Neural progenitor cell (in vitro differentiated cells): ENCODE data around the gene FHAD1. TPM values are rescaled to one million over a fixed set of nuclear protein-coding genes. Genes with fewer than 3 reads are reported as not detected.

Experiments
- DNase-seq: peaks from one replicate; pipeline ENCODE4 v3.0.0-alpha.2; 2016; ENCODE audit warnings: low spot score
- H2AFZ ChIP-seq: fragments of 200-600 bp; sonication (generic); replicated peaks from 2 replicates; pipeline ENCODE4 v1.6.1; 2016; ENCODE audit warnings: antibody characterized with exemption
- H3F3A ChIP-seq: fragments of 200-600 bp; sonication (generic); 2 replicates; pipeline ENCODE4 v1.6.1; 2016; ENCODE audit warnings: antibody characterized with exemption, low read depth
- H3K27ac ChIP-seq: fragments of 200-600 bp; sonication (generic); 2 replicates; pipeline ENCODE4 v1.5.1; 2016; ENCODE audit warnings: mild to moderate bottlenecking
- H3K27me3 ChIP-seq: fragments of 200-600 bp; sonication (generic); 2 replicates; pipeline ENCODE4 v1.6.1; 2016; ENCODE audit warnings: mild to moderate bottlenecking, moderate library complexity
- H3K36me3 ChIP-seq: fragments of 200-600 bp; sonication (generic); 2 replicates; pipeline ENCODE4 v1.5.1; 2016
- H3K4me1 ChIP-seq: fragments of 200-600 bp; sonication (generic); 2 replicates; pipeline ENCODE4 v1.6.1; 2016; ENCODE audit warnings: mixed run types
- H3K4me2 ChIP-seq: fragments of 200-600 bp; sonication (generic); 2 replicates; pipeline ENCODE4 v1.6.1; 2016
- H3K4me3 ChIP-seq: fragments of 200-600 bp; sonication (generic); 2 replicates; pipeline ENCODE4 v1.5.1; 2016
- H3K79me2 ChIP-seq: fragments of 200-600 bp; sonication (generic); 2 replicates; pipeline ENCODE4 v1.6.1; 2016; ENCODE audit warnings: low read depth
- H3K9ac ChIP-seq: fragments of 200-600 bp; sonication (generic); 2 replicates; pipeline ENCODE4 v1.6.1; 2016
- H3K9me3 ChIP-seq: fragments of 200-600 bp; sonication (generic); 2 replicates; pipeline ENCODE4 v1.5.1; 2016; ENCODE audit warnings: low read depth
- H4K20me1 ChIP-seq: fragments of 200-600 bp; sonication (generic); 2 replicates; pipeline ENCODE4 v1.6.1; 2016; ENCODE audit warnings: low read depth
- H3K27ac Mint-ChIP-seq: 3 replicates; pipeline ENCODE4 v1.8.0; 2021; ENCODE audit warnings: mixed read lengths
- H3K27me3 Mint-ChIP-seq: 2 replicates; pipeline ENCODE4 v1.8.0; 2022; ENCODE audit warnings: low read depth, mild to moderate bottlenecking, inconsistent platforms, moderate library complexity, mixed read lengths; ENCODE audit not compliant: insufficient read depth
- H3K36me3 Mint-ChIP-seq: 3 replicates; pipeline ENCODE4 v1.8.0; 2021; ENCODE audit warnings: mixed read lengths
- H3K4me1 Mint-ChIP-seq: 3 replicates; pipeline ENCODE4 v1.8.0; 2021; ENCODE audit warnings: mixed read lengths
- H3K4me3 Mint-ChIP-seq: 3 replicates; pipeline ENCODE4 v1.8.0; 2021; ENCODE audit warnings: mild to moderate bottlenecking, moderate library complexity, mixed read lengths
- H3K9me3 Mint-ChIP-seq: 3 replicates; pipeline ENCODE4 v1.8.0; 2020; ENCODE audit warnings: mixed read lengths
- CTCF ChIP-seq: fragments of 200-600 bp; sonication (generic); IDR thresholded peaks from 2 replicates; pipeline ENCODE4 v1.5.1; 2017; ENCODE audit warnings: antibody characterized with exemption, mild to moderate bottlenecking
- EZH2 ChIP-seq: fragments of 200-600 bp; sonication (generic); IDR thresholded peaks from 2 replicates; pipeline ENCODE4 v1.6.1; 2017; ENCODE audit warnings: antibody characterized with exemption, mild to moderate bottlenecking, moderate library complexity
- EZH2phosphoT487 ChIP-seq: fragments of 200-600 bp; sonication (generic); IDR thresholded peaks from 2 replicates; pipeline ENCODE4 v1.6.1; 2017; ENCODE audit warnings: antibody characterized with exemption
- total RNA-seq: library from RNA; depleted of rRNA; stranded (reverse); fragments of >200 nt; gene quantifications from 2 replicates; pipeline ENCODE4 v1.2.3, GENCODE V29; 2015; ENCODE audit warnings: low replicate concordance

Gene FHAD1
- total RNA-seq, 1 donor from 2014 or later: 9.1 TPM

- Histone ChIP-seq H2AFZ (no peak overlapping the region), H3K4me3 (no peak overlapping the region), H3K9me3 (no peaks in the 10 kb centered on the region), H3K79me2 (no peaks in the 10 kb centered on the region), H3K27me3 (peaks cover 5% of the 10 kb centered on the region), H3K9ac (no peak overlapping the region), H3F3A (peaks cover 5% of the 10 kb centered on the region), H3K27ac (no peak overlapping the region), H3K36me3 (no peaks in the 10 kb centered on the region), H3K4me1 (no peaks in the 10 kb centered on the region), H4K20me1 (no peaks in the 10 kb centered on the region), H3K4me2 (no peak overlapping the region)
- H3K27me3 Mint-ChIP-seq: no peaks in the 10 kb centered on the region
- no peak for TF ChIP-seq EZH2
- peaks cover 17% of the 10 kb centered on the region for H3K4me1 Mint-ChIP-seq
- H3K9me3 Mint-ChIP-seq: no peaks in the 10 kb centered on the region
- H3K4me3 Mint-ChIP-seq: no peak overlapping the region
- H3K27ac Mint-ChIP-seq: no peak overlapping the region
- DNase-seq: no peak
- no peaks in the 10 kb centered on the region for H3K36me3 Mint-ChIP-seq
Measured at GRCh38 chr1:15276691-15277446, 29.8 kb downstream of the FHAD1 start.

- no peaks in the 10 kb centered on the region for H4K20me1 ChIP-seq
- no peaks in the 10 kb centered on the region for H3K27me3 ChIP-seq
- H3K4me3 Mint-ChIP-seq: no peak overlapping the region
- no peak overlapping the region for H3K4me3 ChIP-seq
- no peaks in the 10 kb centered on the region for H3K9me3 ChIP-seq
- H3K9me3 Mint-ChIP-seq: no peaks in the 10 kb centered on the region
- no peaks in the 10 kb centered on the region for H3K36me3 ChIP-seq
- H3K4me2 ChIP-seq: no peak overlapping the region
- no peaks in the 10 kb centered on the region for H3K79me2 ChIP-seq
- H3F3A ChIP-seq: no peaks in the 10 kb centered on the region
- H3K27ac Mint-ChIP-seq: no peak overlapping the region
- no peak overlapping the region for H3K9ac ChIP-seq
- TF ChIP-seq CTCF: no peak
- TF ChIP-seq EZH2: no peak
- no peak for TF ChIP-seq EZH2phosphoT487
- no peak overlapping the region for H3K27ac ChIP-seq
- H3K27me3 Mint-ChIP-seq: no peaks in the 10 kb centered on the region
- no peaks in the 10 kb centered on the region for H3K36me3 Mint-ChIP-seq
- peaks cover 11% of the 10 kb centered on the region for H3K4me1 Mint-ChIP-seq
- no peak for DNase-seq
- H3K4me1 ChIP-seq: no peaks in the 10 kb centered on the region
- no peak overlapping the region for H2AFZ ChIP-seq
Measured at GRCh38 chr1:15277447-15277838, 30.4 kb downstream of the FHAD1 start.

- Histone ChIP-seq H3K9ac (no peak overlapping the region), H3K4me2 (no peak overlapping the region), H3K36me3 (no peaks in the 10 kb centered on the region), H3K9me3 (no peaks in the 10 kb centered on the region), H3K27me3 (no peaks in the 10 kb centered on the region), H3K4me3 (no peak overlapping the region), H3K27ac (no peak overlapping the region), H2AFZ (no peak overlapping the region), H3F3A (no peaks in the 10 kb centered on the region), H3K4me1 (no peaks in the 10 kb centered on the region), H3K79me2 (no peaks in the 10 kb centered on the region), H4K20me1 (no peaks in the 10 kb centered on the region)
- Mint-ChIP-seq H3K4me1 (peaks cover 10% of the 10 kb centered on the region), H3K27me3 (no peaks in the 10 kb centered on the region), H3K9me3 (no peaks in the 10 kb centered on the region), H3K36me3 (no peaks in the 10 kb centered on the region), H3K27ac (no peak overlapping the region), H3K4me3 (no peak overlapping the region)
- TF ChIP-seq EZH2 (no peak), CTCF (no peak), EZH2phosphoT487 (no peak)
- no peak for DNase-seq
Measured at GRCh38 chr1:15277933-15278332, 30.9 kb downstream of the FHAD1 start.

- H3K9me3 Mint-ChIP-seq: no peaks in the 10 kb centered on the region
- Histone ChIP-seq H3K4me3 (no peak overlapping the region), H3F3A (no peaks in the 10 kb centered on the region), H3K9me3 (no peaks in the 10 kb centered on the region), H3K27me3 (no peaks in the 10 kb centered on the region), H4K20me1 (no peaks in the 10 kb centered on the region), H3K4me1 (no peaks in the 10 kb centered on the region), H3K27ac (no peak overlapping the region), H2AFZ (no peak overlapping the region), H3K9ac (no peak overlapping the region), H3K79me2 (no peaks in the 10 kb centered on the region), H3K36me3 (no peaks in the 10 kb centered on the region), H3K4me2 (no peak overlapping the region)
- no peaks in the 10 kb centered on the region for H3K27me3 Mint-ChIP-seq
- no peak overlapping the region for H3K27ac Mint-ChIP-seq
- H3K4me3 Mint-ChIP-seq: no peak overlapping the region
- no peak for DNase-seq
- TF ChIP-seq CTCF (no peak), EZH2phosphoT487 (no peak), EZH2 (no peak)
- H3K36me3 Mint-ChIP-seq: no peaks in the 10 kb centered on the region
- peaks cover 8% of the 10 kb centered on the region for H3K4me1 Mint-ChIP-seq
Measured at GRCh38 chr1:15279576-15280230, 32.7 kb downstream of the FHAD1 start.
